Dedifferentiated amniotic fluid mesenchymal stem cell (primary cell): ENCODE data around the gene SKIC3.

Experiments used
- DNase-seq: peaks from one replicate; pipeline ENCODE4 v3.0.0-alpha.2; 2016; ENCODE audit errors: extremely low spot score

Gene SKIC3

DNA sequence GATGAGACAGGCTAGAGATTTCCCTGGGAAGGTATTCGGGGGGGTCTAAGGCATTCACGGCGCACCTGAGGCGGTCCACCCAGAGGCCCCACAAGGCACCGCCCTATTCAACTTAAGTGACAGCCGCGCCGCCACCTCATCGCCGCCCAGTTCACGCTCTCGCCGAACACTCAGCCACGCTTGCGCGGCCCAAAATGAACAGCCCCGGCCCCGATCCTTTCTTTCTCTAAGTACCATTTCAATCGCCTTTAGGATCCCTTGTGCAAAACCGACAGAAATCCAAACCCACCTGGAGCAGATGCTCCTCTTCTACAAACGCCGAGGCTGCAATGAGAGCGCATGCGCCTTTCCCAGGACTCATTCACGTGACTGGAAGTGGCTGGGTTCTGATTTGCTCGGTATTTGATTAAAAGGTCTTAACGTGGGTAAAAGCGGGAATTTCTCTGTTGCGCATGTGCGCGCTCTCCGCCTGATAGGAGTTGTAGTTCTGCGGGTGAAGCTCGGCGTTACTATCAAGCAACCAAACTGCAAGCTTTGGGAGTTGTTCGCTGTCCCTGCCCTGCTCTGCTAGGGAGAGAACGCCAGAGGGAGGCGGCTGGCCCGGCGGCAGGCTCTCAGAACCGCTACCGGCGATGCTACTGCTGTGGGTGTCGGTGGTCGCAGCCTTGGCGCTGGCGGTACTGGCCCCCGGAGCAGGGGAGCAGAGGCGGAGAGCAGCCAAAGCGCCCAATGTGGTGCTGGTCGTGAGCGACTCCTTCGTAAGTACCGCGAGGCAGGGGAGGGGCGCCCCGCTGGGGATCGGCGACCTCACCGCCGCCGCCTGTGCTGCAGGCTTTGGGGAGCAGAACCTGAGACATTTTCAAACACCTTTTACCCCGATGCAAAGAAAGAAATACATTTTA lies at the start of gene SKIC3, which contains the start of gene ARSK:
SKIC3 (minus strand) TSS at position 331 of the 902 bp plus-strand sequence. CDS start 7,827 bp downstream, outside the sequence.
ARSK (plus strand) TSS at position 455 of the 902 bp plus-strand sequence; CDS start at position 633, 178 bp downstream.
- DNase-seq, result peak; percentile 99

DNA sequence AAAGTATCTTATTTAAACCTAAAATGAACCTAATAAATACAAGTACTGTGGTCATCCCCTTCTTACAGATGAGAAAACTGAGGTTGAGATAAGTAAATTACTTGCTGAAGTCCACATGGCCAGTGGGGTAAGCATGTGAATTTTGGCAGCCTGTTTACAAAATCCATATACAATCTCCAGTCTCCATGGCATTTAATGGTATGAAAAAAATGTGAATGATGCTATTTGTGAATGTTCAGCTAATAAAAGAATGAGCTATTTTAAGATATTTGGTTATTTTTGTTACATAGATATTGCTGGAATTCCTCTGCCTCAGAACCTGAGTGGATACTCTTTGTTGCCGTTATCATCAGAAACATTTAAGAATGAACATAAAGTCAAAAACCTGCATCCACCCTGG lies 45.8 kb upstream of the SKIC3 start:
- peak; percentile 34 for DNase-seq

DNA sequence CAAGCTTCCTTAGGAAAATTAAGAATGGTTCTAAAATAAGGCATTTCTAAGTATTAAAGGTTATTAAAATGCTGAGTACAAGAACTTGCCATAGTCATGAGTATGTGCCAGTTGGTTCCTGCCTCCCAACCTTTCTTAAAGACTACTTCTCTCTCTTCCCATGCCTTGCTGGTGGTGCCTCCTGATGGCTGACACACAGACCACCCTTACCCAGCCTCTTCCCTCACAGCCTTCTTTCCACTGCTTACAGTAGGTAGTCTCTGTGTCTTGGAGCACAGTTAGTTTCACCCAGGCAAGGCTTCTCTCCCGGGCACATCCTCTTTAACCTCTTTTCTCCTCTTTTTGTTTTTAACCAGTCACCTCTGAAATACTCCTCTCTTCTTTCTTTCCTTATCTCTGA lies 44.5 kb upstream of the SKIC3 start:
- no peak for DNase-seq

DNA sequence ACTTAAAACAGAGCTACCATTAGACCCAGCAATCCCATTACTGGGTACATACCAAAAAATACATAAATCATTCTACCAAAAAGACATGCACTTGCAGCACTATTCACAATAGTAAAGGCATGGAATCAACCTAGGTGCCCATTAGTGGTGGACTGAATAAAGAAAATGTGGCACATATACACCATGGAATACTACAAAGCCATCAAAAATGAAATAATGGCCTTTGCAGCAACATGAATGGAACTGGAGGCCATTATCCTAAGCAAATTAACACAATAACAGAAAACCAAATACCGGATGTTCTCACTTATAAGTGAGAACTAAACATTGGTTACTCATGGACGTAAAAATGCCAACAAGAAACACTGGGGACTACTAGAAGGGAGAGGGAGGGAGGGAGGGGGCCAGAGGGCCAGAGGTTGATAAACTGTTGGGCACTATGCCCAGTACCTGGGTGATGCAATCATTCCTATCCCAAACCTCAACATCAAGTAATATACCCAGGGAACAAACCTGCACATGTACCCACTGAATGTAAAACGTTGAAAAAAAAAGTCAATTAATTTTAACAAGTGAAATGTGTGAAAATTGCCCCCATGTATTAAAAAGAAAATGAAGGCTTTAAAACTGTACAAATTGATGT lies 40.6 kb upstream of the SKIC3 start:
- no peak for DNase-seq

DNA sequence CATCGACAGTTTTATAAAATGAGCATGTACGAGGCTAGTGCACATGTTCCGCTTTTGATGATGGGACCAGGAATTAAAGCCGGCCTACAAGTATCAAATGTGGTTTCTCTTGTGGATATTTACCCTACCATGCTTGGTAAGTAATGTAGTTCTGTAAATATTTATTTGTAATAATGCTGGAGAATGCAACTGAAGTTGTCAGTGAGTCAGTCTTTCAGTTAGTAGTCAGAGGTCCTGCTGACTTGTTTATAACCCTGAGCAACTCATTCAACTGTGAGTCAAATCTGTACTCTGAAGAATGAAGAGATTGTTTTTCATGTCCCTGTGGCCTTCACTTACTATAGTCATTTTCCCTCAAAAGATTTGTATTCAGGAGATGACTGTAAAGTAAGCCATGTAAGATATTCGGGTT lies 36.7 kb upstream of the SKIC3 start:
- peak; percentile 66 for DNase-seq

GRCh38 chr5:95590880-95591279 lies 36.1 kb upstream of the SKIC3 start:
- DNase-seq, result no peak

GRCh38 chr5:95583992-95584391 lies 29.2 kb upstream of the SKIC3 start:
- DNase-seq, result no peak

GRCh38 chr5:95581576-95581975 lies 26.8 kb upstream of the SKIC3 start:
- no peak for DNase-seq

- no peak for DNase-seq
Observed at GRCh38 chr5:95572016-95572415, 17.2 kb upstream of the SKIC3 start.

DNA sequence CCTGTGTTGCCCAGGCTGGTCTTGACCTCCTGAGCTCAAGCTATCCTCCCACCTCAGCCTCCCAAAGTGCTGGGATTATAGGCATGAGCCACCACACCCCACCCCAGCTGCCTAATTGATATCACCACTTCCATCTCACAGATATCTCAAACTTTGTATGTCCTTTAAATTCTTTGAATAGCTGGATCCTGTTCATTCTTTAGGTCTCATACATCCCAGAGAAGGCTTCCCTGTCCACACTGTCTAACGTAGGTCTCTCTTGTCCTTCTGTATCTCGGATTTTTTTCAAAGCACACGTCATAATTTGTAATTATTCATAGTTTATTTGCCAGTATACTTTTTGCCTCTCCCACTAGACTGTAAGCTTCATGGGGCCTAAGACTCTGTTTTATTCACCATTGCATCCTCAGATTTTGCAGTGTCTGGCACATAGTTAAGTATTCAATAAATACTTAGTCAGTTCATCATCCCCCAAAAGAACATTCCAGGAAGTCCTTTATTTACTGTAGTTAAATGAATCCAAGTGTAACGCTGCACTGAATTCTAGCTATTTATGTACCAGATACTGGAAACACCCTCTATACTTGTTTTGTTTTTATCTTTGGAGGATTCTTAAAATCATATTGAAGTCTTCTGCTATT lies 10.6 kb upstream of the SKIC3 start:
- peak; percentile 48 for DNase-seq

DNA sequence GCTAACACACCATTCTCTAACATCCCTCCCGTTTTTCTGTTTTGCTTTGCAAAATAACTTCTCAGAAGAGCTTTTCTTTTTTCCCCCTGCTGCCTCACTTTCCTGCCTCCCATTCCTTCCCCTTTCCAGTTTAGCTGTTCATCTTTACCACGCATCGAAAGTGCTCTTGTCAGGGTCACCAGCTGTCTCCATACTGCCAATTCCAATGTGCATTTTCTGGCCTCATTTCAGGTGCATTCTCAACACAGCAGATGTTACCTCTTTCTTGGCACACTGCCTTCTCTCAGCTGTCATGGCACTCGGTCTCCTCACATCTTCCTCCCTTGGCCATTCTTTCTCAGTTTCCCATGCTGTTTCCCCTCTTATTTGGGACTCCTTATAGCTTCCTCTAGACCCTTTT lies 9.7 kb upstream of the SKIC3 start:
- DNase-seq, result no peak

DNA sequence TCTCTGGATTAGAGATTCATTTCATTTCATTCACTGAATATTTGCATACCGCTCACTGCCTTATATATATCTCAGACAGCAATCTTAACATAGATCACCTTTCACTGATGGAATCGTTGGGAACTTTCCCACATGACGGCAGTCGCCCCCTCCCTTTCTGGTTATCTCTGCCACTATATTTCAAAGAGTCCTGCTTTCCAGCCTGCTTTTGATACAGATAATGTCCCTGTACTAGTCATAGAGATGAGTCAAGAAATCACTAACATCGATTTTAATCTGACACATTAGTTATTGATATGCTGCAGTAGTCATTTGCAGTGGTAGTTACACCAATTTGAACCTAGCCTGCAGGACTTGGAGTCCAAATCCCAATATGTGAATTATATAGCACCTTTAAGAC lies 8.6 kb upstream of the SKIC3 start:
- no peak for DNase-seq

- DNase-seq, result no peak
Observed at GRCh38 chr5:95562282-95562681, 7.5 kb upstream of the SKIC3 start.

DNA sequence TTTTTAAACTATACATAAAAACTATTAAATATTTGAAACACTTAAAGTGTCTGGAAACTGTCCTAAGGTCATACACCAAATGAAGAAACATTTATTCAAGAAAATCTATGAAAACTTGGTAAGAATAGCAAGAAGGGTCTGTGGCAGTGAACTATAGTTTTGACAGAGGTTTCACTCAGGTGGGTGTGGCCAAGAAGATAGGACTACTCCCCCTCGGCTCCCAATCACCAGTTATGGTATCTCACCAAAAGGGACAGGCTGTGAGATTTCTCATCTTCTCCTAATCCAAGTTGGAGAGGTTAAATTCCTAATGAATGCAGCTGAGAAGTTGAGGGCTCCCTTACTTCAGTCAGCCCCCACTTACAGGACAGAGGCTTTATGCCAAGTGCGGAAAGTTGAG lies 3.1 kb upstream of the SKIC3 start:
- no peak for DNase-seq

GRCh38 chr5:95555553-95555952 lies 776 bp upstream of the SKIC3 start:
- DNase-seq, result no peak

GRCh38 chr5:95554331-95554646 lies 488 bp downstream of the SKIC3 start:
- DNase-seq, result no peak

- no peak for DNase-seq
Observed at GRCh38 chr5:95549030-95549429, 5.7 kb downstream of the SKIC3 start.

GRCh38 chr5:95543017-95543705 lies 11.6 kb downstream of the SKIC3 start:
- DNase-seq, result peak; percentile 39

DNA sequence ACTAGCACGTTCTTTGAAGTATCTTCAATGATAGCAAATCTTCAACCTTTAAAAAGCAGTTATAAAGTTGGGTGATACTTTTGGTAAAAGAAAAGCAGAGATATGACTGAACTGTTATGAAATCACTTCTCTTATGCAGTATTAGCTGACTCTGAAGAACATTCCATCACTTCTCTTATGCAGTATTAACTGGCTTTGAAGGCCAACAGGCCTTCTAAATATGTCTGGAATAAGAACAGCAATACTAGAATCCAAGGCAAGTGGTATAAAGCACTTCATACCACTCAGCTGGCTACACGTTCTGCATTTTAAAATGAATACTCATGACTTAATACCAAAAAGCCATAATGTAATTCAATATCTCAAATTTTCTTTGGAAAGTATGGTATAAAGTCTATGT lies 17.3 kb downstream of the SKIC3 start:
- no peak for DNase-seq

GRCh38 chr5:95533761-95534160 lies 21.0 kb downstream of the SKIC3 start:
- no peak for DNase-seq

DNA sequence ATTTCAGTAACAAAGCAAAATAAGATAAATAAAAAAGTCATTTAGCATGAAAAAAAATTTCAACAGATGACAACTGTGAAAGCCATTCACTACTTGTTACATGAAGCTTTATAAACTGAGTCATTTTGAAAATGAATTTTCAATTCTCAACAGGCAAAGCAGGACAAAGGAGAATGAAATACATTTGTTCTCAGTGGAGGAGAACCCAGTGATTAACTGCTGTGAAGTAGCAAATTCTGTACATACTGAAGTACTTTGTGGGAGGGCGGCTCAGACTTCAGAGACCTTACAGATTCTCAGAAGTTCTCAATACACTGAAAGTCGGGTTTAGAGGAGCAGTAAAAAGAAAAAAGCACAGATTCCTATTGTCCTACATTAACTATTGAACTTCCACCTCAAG lies 21.7 kb downstream of the SKIC3 start:
- peak; percentile 18 for DNase-seq

DNA sequence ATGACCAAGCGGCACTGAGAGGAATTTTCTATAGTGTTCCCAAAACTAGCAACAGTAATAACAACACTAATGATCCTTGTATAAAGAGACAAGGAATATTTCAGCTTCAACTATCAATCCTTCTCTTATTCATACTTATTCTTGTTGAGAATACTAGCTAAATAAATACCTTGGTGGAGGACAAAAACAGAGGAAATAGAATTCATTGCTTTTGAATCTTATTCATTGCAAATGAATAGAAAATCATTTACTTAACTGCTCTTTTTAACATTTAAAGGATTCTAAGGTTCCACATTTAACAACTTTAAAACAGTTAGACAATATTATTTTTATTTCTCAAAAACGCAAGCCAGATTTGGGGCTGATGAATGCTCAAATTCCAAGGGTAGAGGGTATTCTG lies 22.4 kb downstream of the SKIC3 start:
- DNase-seq, result no peak
